SH-SY5Y (cell line): ENCODE measurements around the gene PCDHGA1.

Source experiments
- GATA2 ChIP-seq: IDR thresholded peaks from 2 replicates; pipeline ENCODE4 v1.6.1; 2011; ENCODE audit warnings: mild to moderate bottlenecking, low read depth, low read length
- GATA3 ChIP-seq: IDR thresholded peaks from 2 replicates; pipeline ENCODE4 v1.6.1; 2011; ENCODE audit warnings: low read depth, mild to moderate bottlenecking, low read length, moderate library complexity

DNA sequence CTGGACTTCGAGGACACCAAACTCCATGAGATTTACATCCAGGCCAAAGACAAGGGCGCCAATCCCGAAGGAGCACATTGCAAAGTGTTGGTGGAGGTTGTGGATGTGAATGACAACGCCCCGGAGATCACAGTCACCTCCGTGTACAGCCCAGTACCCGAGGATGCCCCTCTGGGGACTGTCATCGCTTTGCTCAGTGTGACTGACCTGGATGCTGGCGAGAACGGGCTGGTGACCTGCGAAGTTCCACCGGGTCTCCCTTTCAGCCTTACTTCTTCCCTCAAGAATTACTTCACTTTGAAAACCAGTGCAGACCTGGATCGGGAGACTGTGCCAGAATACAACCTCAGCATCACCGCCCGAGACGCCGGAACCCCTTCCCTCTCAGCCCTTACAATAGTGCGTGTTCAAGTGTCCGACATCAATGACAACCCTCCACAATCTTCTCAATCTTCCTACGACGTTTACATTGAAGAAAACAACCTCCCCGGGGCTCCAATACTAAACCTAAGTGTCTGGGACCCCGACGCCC lies 146.8 kb downstream of the PCDHGA1 start:
- no peak for TF ChIP-seq GATA3
- no peak for TF ChIP-seq GATA2
